Upper lobe of left lung (tissue), 4 donors: ENCODE measurements around the gene SCAMP5.

Source experiments
- POLR2A ChIP-seq, 4 donors: fragments of 450-650 bp; IDR thresholded peaks; one replicate each; pipeline ENCODE4 v1.5.1; 2016 to 2017; ENCODE audit warnings: antibody characterized with exemption in 4 of 4, mild to moderate bottlenecking in 2 of 4
- POLR2AphosphoS5 ChIP-seq, 2 donors: sonication (generic); formaldehyde crosslinking; IDR thresholded peaks; one replicate each; pipeline ENCODE4 v1.5.1; 2017; ENCODE audit warnings: antibody characterized with exemption in 2 of 2

DNA sequence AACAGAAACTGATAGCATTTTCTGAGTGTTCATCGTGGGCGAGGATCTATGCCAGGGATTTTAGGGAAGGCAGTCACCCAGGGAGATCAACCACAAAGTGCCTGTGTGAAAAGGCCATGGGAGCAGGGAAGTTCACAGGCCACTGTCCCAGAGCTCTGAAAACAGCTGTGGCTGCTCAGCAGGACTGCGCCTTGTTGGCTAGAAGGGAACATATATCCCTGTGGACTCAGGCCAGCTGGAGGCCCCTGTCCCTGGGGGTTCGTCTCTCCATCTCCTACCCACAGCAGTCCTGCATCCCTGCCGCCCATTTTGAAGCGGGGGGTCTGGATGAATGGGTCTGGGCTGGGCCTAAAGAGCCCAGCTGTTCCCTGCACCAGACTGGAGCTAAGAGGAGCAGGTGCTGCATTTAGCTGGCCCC lies 55.8 kb downstream of the SCAMP5 start:
- TF ChIP-seq POLR2A (IDR thresholded peaks at IDR 0.05) (no peak), POLR2AphosphoS5 (IDR thresholded peaks at IDR 0.05) (peak in 1 of 2 donors; percentile 48)
